Hepatocyte (in vitro differentiated cells): Measurements from ENCODE around the gene RBCK1. TPM values are rescaled to one million over a fixed set of nuclear protein-coding genes. Genes with fewer than 3 reads are reported as not detected.
"Not testable (repeated sequence)": the region's sequence is repeated elsewhere in the genome, so short reads cannot be mapped to it uniquely, and the experiment has no call there.

Experiments
- DNase-seq: peaks from one replicate; pipeline ENCODE4 v3.0.0-alpha.2; 2016; ENCODE audit warnings: low spot score
- H2AFZ ChIP-seq: fragments of 200-600 bp; sonication (generic); 2 replicates; pipeline ENCODE4 v1.6.0; 2016; ENCODE audit warnings: antibody characterized with exemption, mild to moderate bottlenecking
- H3K27ac ChIP-seq: fragments of 200-600 bp; sonication (generic); 2 replicates; pipeline ENCODE4 v1.5.1; 2016; ENCODE audit warnings: mild to moderate bottlenecking
- H3K27me3 ChIP-seq: fragments of 200-600 bp; sonication (generic); 2 replicates; pipeline ENCODE4 v1.6.1; 2016
- H3K36me3 ChIP-seq: fragments of 200-600 bp; sonication (generic); replicated peaks from 2 replicates; pipeline ENCODE4 v1.5.1; 2016; ENCODE audit warnings: low read depth; ENCODE audit not compliant: insufficient read depth
- H3K4me1 ChIP-seq: fragments of 200-600 bp; sonication (generic); 2 replicates; pipeline ENCODE4 v1.5.1; 2016; ENCODE audit warnings: mild to moderate bottlenecking, moderate library complexity; ENCODE audit not compliant: insufficient read depth
- H3K4me2 ChIP-seq: fragments of 200-600 bp; sonication (generic); 2 replicates; pipeline ENCODE4 v1.6.0; 2016
- H3K4me3 ChIP-seq: fragments of 200-600 bp; sonication (generic); 2 replicates; pipeline ENCODE4 v1.5.1; 2016; ENCODE audit warnings: mild to moderate bottlenecking
- H3K79me2 ChIP-seq: fragments of 200-600 bp; sonication (generic); 2 replicates; pipeline ENCODE4 v1.6.0; 2017; ENCODE audit warnings: mild to moderate bottlenecking
- H3K9me2 ChIP-seq: fragments of 200-600 bp; sonication (generic); replicated peaks from 2 replicates; pipeline ENCODE4 v1.6.0; 2017; ENCODE audit warnings: mild to moderate bottlenecking; ENCODE audit not compliant: insufficient read depth
- H3K9me3 ChIP-seq: fragments of 200-600 bp; sonication (generic); 2 replicates; pipeline ENCODE4 v1.5.1; 2016; ENCODE audit warnings: low read depth, mild to moderate bottlenecking
- H4K20me1 ChIP-seq: fragments of 200-600 bp; sonication (generic); 2 replicates; pipeline ENCODE4 v1.6.0; 2016; ENCODE audit warnings: mild to moderate bottlenecking; ENCODE audit not compliant: insufficient read depth, poor library complexity, severe bottlenecking
- EZH2 ChIP-seq: fragments of 200-600 bp; sonication (generic); IDR thresholded peaks from 2 replicates; pipeline ENCODE4 v1.6.1; 2016; ENCODE audit warnings: antibody characterized with exemption, mild to moderate bottlenecking, borderline replicate concordance
- EZH2phosphoT487 ChIP-seq: fragments of 200-600 bp; sonication (generic); IDR thresholded peaks from one replicate; pipeline ENCODE4 v1.6.1; 2018; ENCODE audit warnings: antibody characterized with exemption, mild to moderate bottlenecking, low read depth, moderate library complexity; ENCODE audit not compliant: unreplicated experiment, severe bottlenecking
- WGBS: methylation state at CpG from one replicate; pipeline ENCODE4 v1.1.6; 2016; ENCODE audit warnings: low lambda C conversion rate; ENCODE audit errors: missing lambda C conversion rate; 5-methylcytosine and 5-hydroxymethylcytosine counted together
- polyA plus RNA-seq: library from polyadenylated mRNA; unstranded; fragments of >200 nt; fragmentation: Nextera tagmentation; extraction: Ambion mirVana; gene quantifications from 2 replicates; pipeline ENCODE4 v1.2.1, GENCODE V29; 2016
- total RNA-seq: library from RNA; depleted of rRNA; stranded (reverse); fragments of >200 nt; gene quantifications from 2 replicates; pipeline ENCODE4 v1.2.3, GENCODE V29; 2014
- TF ChIP-seq, protein P1 (sequence below): fragments of 200-600 bp; sonication (generic); IDR thresholded peaks from 2 replicates; pipeline ENCODE4 v1.5.1; 2016; ENCODE audit warnings: antibody characterized with exemption, mild to moderate bottlenecking; ENCODE audit not compliant: poor library complexity

The RBCK1 gene
- total and polyA plus RNA-seq, 2 experiments from 2014 or later, result 76.4 to 80.8 TPM

DNA sequence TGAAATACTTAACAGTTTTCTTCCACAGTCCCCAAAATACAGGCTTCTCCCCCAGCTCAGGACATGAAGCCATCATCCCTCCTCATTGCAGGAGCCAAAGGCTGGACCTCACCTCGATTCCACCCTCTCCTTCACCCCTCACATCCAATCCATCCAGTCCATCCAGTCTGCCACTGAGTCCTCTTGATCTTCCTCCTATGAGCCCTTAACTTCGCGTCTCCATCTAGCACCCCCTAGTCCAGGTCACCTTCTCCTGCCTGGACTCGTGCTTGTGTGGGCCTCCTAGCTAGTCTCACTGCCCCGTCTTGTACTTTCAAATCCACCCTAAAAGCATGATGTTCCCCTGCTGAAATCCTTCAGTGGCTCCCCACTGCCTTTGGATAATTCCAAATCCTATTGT is 24.2 kb upstream of the RBCK1 start:
- no peak overlapping the region for H3K4me2 ChIP-seq
- no peak overlapping the region for H3K27ac ChIP-seq
- H3K79me2 ChIP-seq, result peaks cover 61% of the 10 kb centered on the region
- peaks cover 7% of the 10 kb centered on the region for H3K4me1 ChIP-seq
- no peaks in the 10 kb centered on the region for H3K9me2 ChIP-seq
- TF ChIP-seq EZH2 (no peak), EZH2phosphoT487 (no peak)
- TF ChIP-seq, protein P1, sequence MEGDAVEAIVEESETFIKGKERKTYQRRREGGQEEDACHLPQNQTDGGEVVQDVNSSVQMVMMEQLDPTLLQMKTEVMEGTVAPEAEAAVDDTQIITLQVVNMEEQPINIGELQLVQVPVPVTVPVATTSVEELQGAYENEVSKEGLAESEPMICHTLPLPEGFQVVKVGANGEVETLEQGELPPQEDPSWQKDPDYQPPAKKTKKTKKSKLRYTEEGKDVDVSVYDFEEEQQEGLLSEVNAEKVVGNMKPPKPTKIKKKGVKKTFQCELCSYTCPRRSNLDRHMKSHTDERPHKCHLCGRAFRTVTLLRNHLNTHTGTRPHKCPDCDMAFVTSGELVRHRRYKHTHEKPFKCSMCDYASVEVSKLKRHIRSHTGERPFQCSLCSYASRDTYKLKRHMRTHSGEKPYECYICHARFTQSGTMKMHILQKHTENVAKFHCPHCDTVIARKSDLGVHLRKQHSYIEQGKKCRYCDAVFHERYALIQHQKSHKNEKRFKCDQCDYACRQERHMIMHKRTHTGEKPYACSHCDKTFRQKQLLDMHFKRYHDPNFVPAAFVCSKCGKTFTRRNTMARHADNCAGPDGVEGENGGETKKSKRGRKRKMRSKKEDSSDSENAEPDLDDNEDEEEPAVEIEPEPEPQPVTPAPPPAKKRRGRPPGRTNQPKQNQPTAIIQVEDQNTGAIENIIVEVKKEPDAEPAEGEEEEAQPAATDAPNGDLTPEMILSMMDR, result no peak
- H2AFZ ChIP-seq, result no peak overlapping the region
- H3K36me3 ChIP-seq, result no peaks in the 10 kb centered on the region
- peaks cover 20% of the 10 kb centered on the region for H4K20me1 ChIP-seq
- DNase-seq, result no peak
- no peaks in the 10 kb centered on the region for H3K27me3 ChIP-seq
- WGBS, result 84% methylated on average over 5 of the region's 5 CpGs
- H3K4me3 ChIP-seq, result no peak overlapping the region
- no peaks in the 10 kb centered on the region for H3K9me3 ChIP-seq

DNA sequence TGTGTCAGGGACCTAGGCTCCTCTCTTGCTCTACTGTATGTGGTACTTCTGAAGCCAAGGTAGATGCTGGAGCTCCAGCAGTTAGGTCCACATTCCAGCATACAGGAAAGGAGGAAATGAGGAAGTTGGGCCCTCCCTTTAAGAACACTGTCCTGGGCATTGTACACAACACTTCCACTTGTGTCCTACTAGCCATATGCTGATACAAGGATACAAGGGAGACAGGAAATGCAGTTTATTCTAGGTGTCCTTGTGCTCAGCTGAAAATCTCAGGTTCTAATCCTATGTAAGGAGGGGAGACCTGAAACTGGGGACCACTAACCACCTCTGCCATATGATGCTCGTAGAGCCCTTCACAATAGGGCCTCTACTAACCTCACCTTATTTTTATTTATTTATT is 23.4 kb upstream of the RBCK1 start:
- Histone ChIP-seq H4K20me1 (peaks cover 20% of the 10 kb centered on the region), H3K4me2 (no peak overlapping the region)

DNA sequence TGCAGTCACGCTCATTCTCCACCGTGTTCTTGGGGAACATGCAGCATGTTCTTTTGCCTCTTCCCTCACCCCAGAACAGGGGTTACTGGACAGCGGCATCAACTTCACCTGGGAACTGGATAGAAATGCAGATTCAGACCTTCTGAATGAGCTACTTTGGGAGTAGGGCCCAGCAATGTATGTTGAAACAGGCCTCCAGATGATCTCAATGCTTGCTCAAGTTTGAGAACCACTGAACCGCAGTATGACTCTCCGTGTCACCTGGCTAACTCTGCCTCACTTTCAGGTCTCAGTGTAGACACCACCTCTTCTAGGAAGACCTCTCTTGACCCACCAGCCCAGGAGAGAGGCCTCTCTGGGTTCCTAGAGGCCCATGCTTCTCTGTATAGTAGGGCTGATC is 22.7 kb upstream of the RBCK1 start:
- Histone ChIP-seq H3K36me3 (no peaks in the 10 kb centered on the region), H3K27ac (no peak overlapping the region), H3K27me3 (no peaks in the 10 kb centered on the region), H3K9me2 (no peaks in the 10 kb centered on the region), H3K4me2 (no peak overlapping the region), H4K20me1 (peaks cover 20% of the 10 kb centered on the region), H3K9me3 (no peaks in the 10 kb centered on the region), H3K4me3 (no peak overlapping the region), H2AFZ (no peak overlapping the region), H3K79me2 (peaks cover 61% of the 10 kb centered on the region), H3K4me1 (peaks cover 7% of the 10 kb centered on the region)
- TF ChIP-seq EZH2phosphoT487, result no peak
- no peak for TF ChIP-seq EZH2
- TF ChIP-seq, protein P1, result no peak
- no peak for DNase-seq
- WGBS, result 97% methylated on average over 5 of the region's 5 CpGs

More for the DNA sequence above, 23.4 kb upstream of the RBCK1 start:
- WGBS, result 95% methylated on average over 1 of the region's 1 CpG
- Histone ChIP-seq H3K36me3 (no peaks in the 10 kb centered on the region), H3K9me3 (no peaks in the 10 kb centered on the region), H2AFZ (no peak overlapping the region), H3K27ac (no peak overlapping the region), H3K27me3 (no peaks in the 10 kb centered on the region), H3K4me3 (no peak overlapping the region), H3K4me1 (peaks cover 7% of the 10 kb centered on the region), H3K9me2 (no peaks in the 10 kb centered on the region), H3K79me2 (peaks cover 61% of the 10 kb centered on the region)
- TF ChIP-seq EZH2phosphoT487, result no peak
- TF ChIP-seq EZH2, result no peak
- TF ChIP-seq, protein P1, result no peak
- DNase-seq, result no peak

DNA sequence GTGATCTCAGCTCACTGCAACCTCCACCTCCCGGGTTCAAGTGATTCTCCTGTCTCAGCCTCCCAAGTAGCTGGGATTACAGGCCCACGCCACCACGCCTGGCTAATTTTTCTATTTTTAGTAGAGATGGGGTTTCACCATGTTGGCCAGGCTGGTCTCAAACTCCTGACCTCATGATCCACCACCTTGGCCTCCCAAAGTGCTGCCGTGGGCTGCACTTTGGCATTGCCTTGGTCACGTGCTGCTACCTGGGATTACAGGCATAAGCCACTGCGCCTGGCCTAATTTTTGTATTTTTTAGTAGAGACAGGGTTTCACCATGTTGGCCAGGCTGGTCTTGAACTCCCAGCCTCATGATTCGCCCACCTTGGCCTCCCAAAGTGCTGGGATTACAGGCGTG is 21.5 kb upstream of the RBCK1 start:
- not testable (repeated sequence) for H2AFZ ChIP-seq, H3K9me3 ChIP-seq, H3K4me1 ChIP-seq, H3K36me3 ChIP-seq, H3K27me3 ChIP-seq, H3K4me2 ChIP-seq, H3K9me2 ChIP-seq, H3K4me3 ChIP-seq, H3K27ac ChIP-seq, DNase-seq
- Histone ChIP-seq H4K20me1 (peaks cover 20% of the 10 kb centered on the region), H3K79me2 (peaks cover 56% of the 10 kb centered on the region)
- 97% methylated on average over 8 of the region's 8 CpGs for WGBS
